Cardiac fibroblast (primary cell): Measurements from ENCODE around the gene HDHD2.
"Not testable (repeated sequence)": the region's sequence is repeated elsewhere in the genome, so short reads cannot be mapped to it uniquely, and the experiment has no call there.

ENCODE experiments used
- DNase-seq, 2 donors: peaks; one replicate each; pipeline versions ENCODE4 v3.0.0 to v3.0.0-alpha.2; 2010; ENCODE audit warnings: low read depth in 2 of 2
- H3K4me3 ChIP-seq, 2 donors: replicated peaks in 1 of 2; 1 replicate in 1 of 2; 2 replicates in 1 of 2; pipeline ENCODE4 v1.5.1; 2011; ENCODE audit warnings: low read depth in 2 of 2, low read length in 2 of 2, mild to moderate bottlenecking in 2 of 2, moderate library complexity in 1 of 2
- TF ChIP-seq, protein P1 (sequence below): IDR thresholded peaks from one replicate; pipeline ENCODE4 v1.5.1; 2011; ENCODE audit warnings: low read depth, mild to moderate bottlenecking, low read length, inconsistent platforms

The HDHD2 gene

DNA sequence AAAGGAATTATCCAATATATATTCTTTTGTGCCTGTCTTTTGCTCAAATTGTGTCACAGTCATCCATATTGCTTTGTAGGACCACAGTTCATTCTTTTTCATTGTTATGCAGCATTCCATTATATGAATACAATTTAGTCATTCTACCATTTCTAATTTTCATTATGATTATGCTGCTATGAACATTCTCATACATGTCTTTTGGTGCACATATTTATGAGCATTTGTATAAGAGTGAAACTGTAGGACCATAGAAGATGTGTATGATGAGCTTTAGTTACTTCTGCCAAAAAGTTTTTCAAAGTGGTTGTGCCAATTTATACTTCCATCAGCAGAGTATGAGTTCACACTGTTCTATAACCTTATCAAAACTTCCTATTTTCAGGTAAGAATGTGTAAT is 18.2 kb upstream of the HDHD2 start:
- TF ChIP-seq, protein P1, sequence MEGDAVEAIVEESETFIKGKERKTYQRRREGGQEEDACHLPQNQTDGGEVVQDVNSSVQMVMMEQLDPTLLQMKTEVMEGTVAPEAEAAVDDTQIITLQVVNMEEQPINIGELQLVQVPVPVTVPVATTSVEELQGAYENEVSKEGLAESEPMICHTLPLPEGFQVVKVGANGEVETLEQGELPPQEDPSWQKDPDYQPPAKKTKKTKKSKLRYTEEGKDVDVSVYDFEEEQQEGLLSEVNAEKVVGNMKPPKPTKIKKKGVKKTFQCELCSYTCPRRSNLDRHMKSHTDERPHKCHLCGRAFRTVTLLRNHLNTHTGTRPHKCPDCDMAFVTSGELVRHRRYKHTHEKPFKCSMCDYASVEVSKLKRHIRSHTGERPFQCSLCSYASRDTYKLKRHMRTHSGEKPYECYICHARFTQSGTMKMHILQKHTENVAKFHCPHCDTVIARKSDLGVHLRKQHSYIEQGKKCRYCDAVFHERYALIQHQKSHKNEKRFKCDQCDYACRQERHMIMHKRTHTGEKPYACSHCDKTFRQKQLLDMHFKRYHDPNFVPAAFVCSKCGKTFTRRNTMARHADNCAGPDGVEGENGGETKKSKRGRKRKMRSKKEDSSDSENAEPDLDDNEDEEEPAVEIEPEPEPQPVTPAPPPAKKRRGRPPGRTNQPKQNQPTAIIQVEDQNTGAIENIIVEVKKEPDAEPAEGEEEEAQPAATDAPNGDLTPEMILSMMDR, result no peak
- DNase-seq, result no peak
- H3K4me3 ChIP-seq, result no peak overlapping the region

DNA sequence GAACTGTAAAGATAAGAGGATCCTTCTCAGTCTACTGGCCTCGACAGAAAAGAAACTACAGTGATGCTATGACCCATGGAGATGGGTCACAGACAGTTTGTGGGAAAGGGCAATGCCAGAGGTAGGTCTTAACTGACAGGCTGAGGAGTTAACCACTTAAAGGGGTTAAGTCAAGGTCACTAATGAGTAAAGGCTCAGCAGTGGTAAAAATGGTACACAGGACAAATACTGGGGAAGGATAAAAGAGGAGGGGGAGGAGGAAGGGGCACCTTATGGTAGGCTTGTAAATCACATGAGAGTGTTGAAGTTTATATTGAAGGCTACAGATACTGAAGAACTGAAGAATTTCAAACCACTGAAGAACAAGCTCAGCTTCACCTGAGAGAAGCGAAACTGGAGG is 16.0 kb upstream of the HDHD2 start:
- no peak overlapping the region for H3K4me3 ChIP-seq
- TF ChIP-seq, protein P1, result no peak
- no peak for DNase-seq

DNA sequence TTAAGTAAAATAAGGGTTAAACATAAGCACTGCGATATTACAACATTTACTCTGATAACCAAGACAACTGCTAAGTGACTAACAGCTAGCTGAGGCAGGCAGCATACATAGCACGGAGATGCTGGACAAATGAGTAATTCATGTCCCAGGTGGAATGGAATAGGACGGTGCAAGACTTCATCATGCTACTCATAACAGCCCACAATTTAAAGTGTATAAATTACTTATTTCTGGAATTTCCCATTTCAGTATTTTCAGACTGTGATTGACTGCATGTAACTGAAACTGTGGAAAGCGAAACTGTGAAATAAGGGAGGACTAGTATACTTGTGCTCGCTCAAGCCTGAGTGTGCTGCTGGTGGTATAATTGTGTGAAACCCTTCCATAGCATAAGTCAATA is 12.9 kb upstream of the HDHD2 start:
- peak; percentile 64 to 94 for DNase-seq
- H3K4me3 ChIP-seq, result no peak overlapping the region
- TF ChIP-seq, protein P1, result no peak

DNA sequence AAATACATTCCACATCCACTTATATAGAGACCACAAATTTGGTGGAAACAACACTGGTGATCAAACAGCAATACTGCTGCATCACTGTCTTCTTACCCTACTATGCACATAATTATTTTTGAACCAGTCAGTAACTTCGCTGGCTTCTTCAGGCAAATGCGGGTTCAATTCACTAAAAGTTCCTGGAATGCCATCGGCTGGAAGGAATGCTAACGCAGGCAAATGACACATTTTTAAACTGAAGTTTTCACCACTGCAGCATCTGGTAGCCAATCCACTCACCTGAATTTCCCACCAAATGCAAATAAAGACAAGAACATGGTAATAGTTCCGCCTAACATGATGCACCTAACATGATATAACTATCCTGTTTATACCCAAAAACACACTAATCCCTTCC is 10.0 kb upstream of the HDHD2 start:
- TF ChIP-seq, protein P1, result no peak
- H3K4me3 ChIP-seq, result no peak overlapping the region

DNA sequence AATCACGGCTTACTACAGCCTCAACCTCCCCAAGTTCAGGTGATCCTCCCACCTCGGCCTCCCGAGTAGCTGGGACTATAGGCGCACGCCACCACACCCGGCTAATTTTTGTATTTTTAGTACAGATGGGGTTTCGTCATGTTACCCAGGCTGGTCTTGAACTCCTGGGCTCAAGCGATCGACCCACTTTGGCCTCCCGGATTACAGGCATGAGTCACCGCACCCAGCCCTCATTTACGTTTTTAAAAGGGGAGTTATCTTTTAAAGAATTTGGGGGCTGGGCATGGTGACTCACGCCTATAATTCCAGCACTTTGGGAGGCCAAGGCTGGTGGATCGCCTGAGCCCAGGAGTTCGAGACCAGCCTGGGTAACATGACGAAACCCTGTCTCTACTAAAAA is 8.1 kb upstream of the HDHD2 start:
- peak; percentile 45 to 68 for DNase-seq
- not testable (repeated sequence) for H3K4me3 ChIP-seq

More for the DNA sequence above, 10.0 kb upstream of the HDHD2 start:
- DNase-seq, result no peak

DNA sequence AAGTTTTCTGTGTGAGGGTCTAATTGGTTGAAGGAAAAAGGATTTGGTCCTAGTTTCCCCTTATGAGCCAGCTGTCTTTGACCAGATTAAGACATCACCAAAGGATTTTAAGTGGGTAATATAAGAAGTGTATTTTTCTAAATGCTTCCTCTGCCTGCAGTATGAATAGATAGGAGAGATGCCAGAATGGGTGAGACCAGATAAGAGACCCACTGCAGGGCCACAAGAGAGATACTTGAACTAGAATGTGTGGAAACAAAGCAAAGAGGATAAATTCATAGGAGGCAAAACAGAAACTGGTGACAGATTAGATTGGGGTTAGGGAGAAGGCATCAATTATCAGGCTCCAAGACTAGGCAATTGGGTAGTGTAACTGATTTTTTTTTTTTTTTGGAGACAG is 1.1 kb upstream of the HDHD2 start:
- peak overlapping the region in 1 of 2 donors; percentile 62 for H3K4me3 ChIP-seq
- TF ChIP-seq, protein P1, result no peak
- DNase-seq, result peak in 1 of 2 donors; percentile 2

DNA sequence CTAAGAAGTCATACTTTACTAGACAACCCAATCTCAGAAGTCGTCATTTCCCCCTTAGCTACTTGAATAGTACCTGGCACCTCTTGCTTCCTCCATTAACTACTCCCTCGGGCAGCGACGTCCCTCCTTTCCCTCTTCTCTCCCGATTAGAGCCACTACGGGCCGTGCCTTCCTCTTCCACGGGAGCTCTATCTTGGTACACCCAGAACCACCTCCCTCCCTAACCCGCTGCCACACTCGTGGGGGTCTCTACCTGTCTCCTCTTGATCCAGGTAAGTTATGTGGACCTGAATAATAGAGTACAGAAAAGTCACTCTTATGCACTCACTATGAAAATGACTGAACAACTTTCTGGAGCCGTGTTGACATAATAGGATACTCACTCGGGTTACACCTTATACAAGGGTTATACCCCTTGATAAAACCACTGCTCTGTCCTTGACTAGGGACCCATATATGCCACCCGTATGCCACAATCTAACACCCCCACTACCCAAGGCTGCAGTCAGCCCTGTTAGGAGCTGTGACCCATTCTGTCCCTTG is 595 bp upstream of the HDHD2 start:
- H3K4me3 ChIP-seq, result peak overlapping the region; percentile 62 to 77
- TF ChIP-seq, protein P1, result no peak
- no peak for DNase-seq
